IPS-NIHi7 (cell line): Measurements from ENCODE around the gene R3HCC1L.

Experiments
- DNase-seq: peaks from one replicate; pipeline ENCODE4 v3.0.0; 2012; ENCODE audit warnings: mixed read lengths; ENCODE audit errors: extremely low spot score

Gene R3HCC1L

GRCh38 chr10:98134431-98135221 is at the start of gene R3HCC1L:
Gene R3HCC1L (plus strand): TSS chr10:98134657. CDS start chr10:98208115, 73,458 bp downstream.
- DNase-seq: peak; percentile 94

GRCh38 chr10:98085238-98085637 is 49.2 kb upstream of the R3HCC1L start:
- DNase-seq: no peak

- no peak for DNase-seq
Observed at GRCh38 chr10:98086837-98087708, 47.4 kb upstream of the R3HCC1L start.

GRCh38 chr10:98088186-98088971 is 46.1 kb upstream of the R3HCC1L start:
- no peak for DNase-seq

GRCh38 chr10:98090822-98091221 is 43.6 kb upstream of the R3HCC1L start:
- no peak for DNase-seq

- DNase-seq: no peak
Observed at GRCh38 chr10:98096316-98096715, 38.1 kb upstream of the R3HCC1L start.

GRCh38 chr10:98096731-98097130 is 37.7 kb upstream of the R3HCC1L start:
- DNase-seq: no peak

- DNase-seq: no peak
Observed at GRCh38 chr10:98097175-98097574, 37.3 kb upstream of the R3HCC1L start.

GRCh38 chr10:98097616-98098015 is 36.8 kb upstream of the R3HCC1L start:
- no peak for DNase-seq

- DNase-seq: no peak
Observed at GRCh38 chr10:98098247-98098646, 36.2 kb upstream of the R3HCC1L start.

- DNase-seq: no peak
Observed at GRCh38 chr10:98100476-98100875, 34.0 kb upstream of the R3HCC1L start.

GRCh38 chr10:98101366-98101765 is 33.1 kb upstream of the R3HCC1L start:
- no peak for DNase-seq

- DNase-seq: no peak
Observed at GRCh38 chr10:98104125-98104524, 30.3 kb upstream of the R3HCC1L start.

GRCh38 chr10:98106531-98106930 is 27.9 kb upstream of the R3HCC1L start:
- no peak for DNase-seq

GRCh38 chr10:98107644-98108430 is 26.6 kb upstream of the R3HCC1L start:
- DNase-seq: no peak

- no peak for DNase-seq
Observed at GRCh38 chr10:98110356-98110755, 24.1 kb upstream of the R3HCC1L start.

- no peak for DNase-seq
Observed at GRCh38 chr10:98115031-98115787, 19.2 kb upstream of the R3HCC1L start.

GRCh38 chr10:98119891-98120290 is 14.6 kb upstream of the R3HCC1L start:
- no peak for DNase-seq

GRCh38 chr10:98125940-98126631 is 8.4 kb upstream of the R3HCC1L start:
- no peak for DNase-seq

GRCh38 chr10:98128802-98129201 is 5.7 kb upstream of the R3HCC1L start:
- DNase-seq: no peak
